OCI-LY3 (cell line): ENCODE results near the gene TTI1.

Source experiments
- H2AFZ ChIP-seq: fragments of 200-600, 300-600 bp; shearing (Covaris generic); 2 replicates; pipeline ENCODE4 v1.6.0; 2014; ENCODE audit warnings: antibody characterized with exemption, low read depth, low read length
- H3K27ac ChIP-seq: fragments of 200-600, 300-600 bp; sonication (generic); 2 replicates; pipeline ENCODE4 v1.5.1; 2014; ENCODE audit warnings: mild to moderate bottlenecking, low read length, moderate library complexity, mixed read lengths
- H3K27me3 ChIP-seq: fragments of 200-600, 300-600 bp; sonication (generic); 2 replicates; pipeline ENCODE4 v1.6.1; 2014; ENCODE audit warnings: low read depth, low read length, mixed read lengths
- H3K36me3 ChIP-seq: fragments of 200-600, 300-600 bp; sonication (generic); replicated peaks from 2 replicates; pipeline ENCODE3; 2014; ENCODE audit warnings: low read depth, low read length, mixed read lengths
- H3K4me1 ChIP-seq: fragments of 300-600, 200-600 bp; sonication (generic); 2 replicates; pipeline ENCODE4 v1.6.1; 2014; ENCODE audit warnings: low read length, mixed read lengths
- H3K4me2 ChIP-seq: fragments of 200-600, 300-600 bp; sonication (generic); 2 replicates; pipeline ENCODE4 v1.6.1; 2014; ENCODE audit warnings: low read length, mixed read lengths
- H3K4me3 ChIP-seq: fragments of 300-600, 200-600 bp; sonication (generic); 2 replicates; pipeline ENCODE4 v1.5.1; 2014; ENCODE audit warnings: antibody characterized with exemption, mild to moderate bottlenecking, low read length, moderate library complexity
- H3K79me2 ChIP-seq: fragments of 300-600, 200-600 bp; shearing (Covaris generic); 2 replicates; pipeline ENCODE4 v1.6.1; 2014; ENCODE audit warnings: mild to moderate bottlenecking, low read length, mixed read lengths
- H3K9ac ChIP-seq: fragments of 300-600, 200-600 bp; shearing (Covaris generic); 2 replicates; pipeline ENCODE4 v1.6.0; 2014; ENCODE audit warnings: mild to moderate bottlenecking, low read length, moderate library complexity
- H3K9me3 ChIP-seq: fragments of 200-600, 300-600 bp; shearing (Covaris generic); 2 replicates; pipeline ENCODE4 v1.6.1; 2014; ENCODE audit warnings: low read length, mixed read lengths; ENCODE audit not compliant: insufficient read depth
- H4K20me1 ChIP-seq: fragments of 200-600, 300-600 bp; sonication (generic); 2 replicates; pipeline ENCODE4 v1.6.1; 2016; ENCODE audit warnings: low read length, mixed read lengths; ENCODE audit not compliant: insufficient read depth
- CTCF ChIP-seq: fragments of 200-600, 300-600 bp; sonication (generic); IDR thresholded peaks from 2 replicates; pipeline ENCODE4 v1.5.1; 2014; ENCODE audit warnings: antibody characterized with exemption, low read length, low read depth
- EZH2phosphoT487 ChIP-seq: fragments of 200-600 bp; shearing (Covaris generic); IDR thresholded peaks from 2 replicates; pipeline ENCODE4 v1.6.1; 2018; ENCODE audit warnings: antibody characterized with exemption, mixed run types, low read depth

TTI1 gene

GRCh38 chr20:38001981-38002380, 31.3 kb downstream of the TTI1 start:
- H3K9ac ChIP-seq = no peak overlapping the region
- no peaks in the 10 kb centered on the region for H3K27me3 ChIP-seq
- H3K36me3 ChIP-seq = peaks cover 77% of the 10 kb centered on the region
- H3K4me1 ChIP-seq = peaks cover 8% of the 10 kb centered on the region; the same call in 1 of the 2 replicates
- no peaks in the 10 kb centered on the region for H3K9me3 ChIP-seq
- H3K4me3 ChIP-seq = no peak overlapping the region
- peaks cover 5% of the 10 kb centered on the region; the same call in 1 of the 2 replicates for H4K20me1 ChIP-seq
- TF ChIP-seq EZH2phosphoT487 (no peak), CTCF (no peak)
- no peak overlapping the region for H2AFZ ChIP-seq
- H3K27ac ChIP-seq = no peak overlapping the region
- peaks cover 9% of the 10 kb centered on the region for H3K79me2 ChIP-seq
- H3K4me2 ChIP-seq = no peak overlapping the region

GRCh38 chr20:38001173-38001875, 31.9 kb downstream of the TTI1 start:
- no peak for TF ChIP-seq EZH2phosphoT487
- no peak for TF ChIP-seq CTCF
- no peak overlapping the region for H3K4me2 ChIP-seq
- no peaks in the 10 kb centered on the region for H3K9me3 ChIP-seq

GRCh38 chr20:38000293-38000692, 33.0 kb downstream of the TTI1 start:
- Histone ChIP-seq H4K20me1 (peaks cover 5% of the 10 kb centered on the region; the same call in 1 of the 2 replicates), H3K9me3 (no peaks in the 10 kb centered on the region), H3K4me3 (no peak overlapping the region), H2AFZ (no peak overlapping the region), H3K27me3 (no peaks in the 10 kb centered on the region), H3K9ac (no peak overlapping the region), H3K27ac (no peak overlapping the region), H3K4me2 (no peak overlapping the region), H3K79me2 (no peaks in the 10 kb centered on the region), H3K4me1 (peaks cover 8% of the 10 kb centered on the region; the same call in 1 of the 2 replicates), H3K36me3 (peaks cover 84% of the 10 kb centered on the region)
- TF ChIP-seq EZH2phosphoT487 (no peak), CTCF (no peak)

More at GRCh38 chr20:38001173-38001875, 31.9 kb downstream of the TTI1 start:
- Histone ChIP-seq H3K79me2 (peaks cover 3% of the 10 kb centered on the region; the same call in 1 of the 2 replicates), H4K20me1 (peaks cover 5% of the 10 kb centered on the region; the same call in 1 of the 2 replicates), H3K4me1 (peaks cover 8% of the 10 kb centered on the region; the same call in 1 of the 2 replicates), H3K4me3 (no peak overlapping the region), H3K9ac (no peak overlapping the region), H3K27ac (no peak overlapping the region), H3K27me3 (no peaks in the 10 kb centered on the region), H3K36me3 (peaks cover 78% of the 10 kb centered on the region), H2AFZ (no peak overlapping the region)

- Histone ChIP-seq H3K9ac (no peak overlapping the region), H3K27ac (no peak overlapping the region), H3K4me1 (peaks cover 8% of the 10 kb centered on the region; the same call in 1 of the 2 replicates), H3K4me3 (no peak overlapping the region), H3K79me2 (no peaks in the 10 kb centered on the region), H3K9me3 (no peaks in the 10 kb centered on the region), H3K36me3 (peaks cover 82% of the 10 kb centered on the region), H4K20me1 (peaks cover 5% of the 10 kb centered on the region; the same call in 1 of the 2 replicates), H3K4me2 (no peak overlapping the region), H2AFZ (no peak overlapping the region), H3K27me3 (no peaks in the 10 kb centered on the region)
- TF ChIP-seq CTCF = peak; percentile 37; the same call in 1 of the 2 replicates
- TF ChIP-seq EZH2phosphoT487 = no peak
Observed at GRCh38 chr20:37999526-38000263, 33.6 kb downstream of the TTI1 start.
